Dendritic cell treated with granulocyte-macrophage colony-stimulating factor and Interleukin-4, amounts not matched to agents 40 ng/mL and 50 ng/mL, for 4 days (primary cell): ENCODE measurements around the gene EFHD2.
"Not testable (repeated sequence)": the region's sequence is repeated elsewhere in the genome, so short reads cannot be mapped to it uniquely, and the experiment has no call there.

Experiments used
- H3K27ac Mint-ChIP-seq: one replicate; pipeline ENCODE4 v1.8.0; 2022; ENCODE audit warnings: mild to moderate bottlenecking, mixed read lengths
- H3K27me3 Mint-ChIP-seq: one replicate; pipeline ENCODE4 v1.8.0; 2022; ENCODE audit warnings: mild to moderate bottlenecking, mixed read lengths
- H3K36me3 Mint-ChIP-seq: one replicate; pipeline ENCODE4 v1.8.0; 2022; ENCODE audit warnings: low read depth, mixed read lengths
- H3K4me1 Mint-ChIP-seq: one replicate; pipeline ENCODE4 v1.8.0; 2022; ENCODE audit warnings: low read depth, mixed read lengths
- H3K4me3 Mint-ChIP-seq: one replicate; pipeline ENCODE4 v1.8.0; 2022; ENCODE audit warnings: mild to moderate bottlenecking, moderate library complexity, mixed read lengths
- H3K9me3 Mint-ChIP-seq: one replicate; pipeline ENCODE4 v1.8.0; 2022; ENCODE audit warnings: mixed read lengths
- intact Hi-C: fragments of 100-400 bp; cut with micrococcal nuclease; formaldehyde crosslinking; loops from one replicate; pipeline ENCODE4 v1.15.0; 2022

EFHD2 gene

GRCh38 chr1:15409388-15410222, at the start of gene EFHD2:
TSS of gene EFHD2 (plus strand) at chr1:15409888. CDS start at chr1:15409972, 84 bp downstream.
- Mint-ChIP-seq H3K4me3 (peak within 1 kb of the TSS; percentile 95), H3K27me3 (peaks cover 23% of the 10 kb centered on the region), H3K4me1 (peaks cover 40% of the 10 kb centered on the region)

GRCh38 chr1:15360700-15361099, 49.0 kb upstream of the EFHD2 start:
- no peak overlapping the region for H3K27ac Mint-ChIP-seq
- H3K4me3 Mint-ChIP-seq = no peak overlapping the region
- peaks cover 30% of the 10 kb centered on the region for H3K27me3 Mint-ChIP-seq
- intact Hi-C loops = no loop called here
- peaks cover 25% of the 10 kb centered on the region for H3K4me1 Mint-ChIP-seq
- no peaks in the 10 kb centered on the region for H3K36me3 Mint-ChIP-seq
- H3K9me3 Mint-ChIP-seq = no peaks in the 10 kb centered on the region

More at GRCh38 chr1:15409388-15410222, at the start of gene EFHD2:
- Mint-ChIP-seq H3K36me3 (peaks cover 51% of the 10 kb centered on the region), H3K27ac (peak within 1 kb of the TSS; percentile 97), H3K9me3 (no peaks in the 10 kb centered on the region)
- intact Hi-C loops = no loop called here

- Mint-ChIP-seq H3K4me3 (no peak overlapping the region), H3K36me3 (no peaks in the 10 kb centered on the region), H3K27me3 (peaks cover 37% of the 10 kb centered on the region), H3K4me1 (peaks cover 30% of the 10 kb centered on the region), H3K27ac (peak overlapping the region; percentile 58), H3K9me3 (no peaks in the 10 kb centered on the region)
- intact Hi-C loops = loop anchor here (2.0 kb wide), 1 partner anchor 15 kb away; no protein-coding TSS in a partner anchor
Observed at GRCh38 chr1:15362096-15362736, 47.5 kb upstream of the EFHD2 start.

GRCh38 chr1:15362737-15363128, 47.0 kb upstream of the EFHD2 start:
- no peaks in the 10 kb centered on the region for H3K9me3 Mint-ChIP-seq
- H3K4me3 Mint-ChIP-seq = no peak overlapping the region
- intact Hi-C loops = loop anchor here (2.0 kb wide), 1 partner anchor 16 kb away; no protein-coding TSS in a partner anchor
- no peaks in the 10 kb centered on the region for H3K36me3 Mint-ChIP-seq
- H3K27ac Mint-ChIP-seq = peak overlapping the region; percentile 58
- peaks cover 33% of the 10 kb centered on the region for H3K4me1 Mint-ChIP-seq
- H3K27me3 Mint-ChIP-seq = peaks cover 34% of the 10 kb centered on the region

GRCh38 chr1:15364740-15365139, 44.9 kb upstream of the EFHD2 start:
- Mint-ChIP-seq H3K9me3 (no peaks in the 10 kb centered on the region), H3K27me3 (peaks cover 22% of the 10 kb centered on the region), H3K27ac (no peak overlapping the region), H3K36me3 (no peaks in the 10 kb centered on the region), H3K4me3 (no peak overlapping the region), H3K4me1 (peaks cover 41% of the 10 kb centered on the region)
- intact Hi-C loops = no loop called here

- H3K4me3 Mint-ChIP-seq = no peak overlapping the region
- peaks cover 46% of the 10 kb centered on the region for H3K27me3 Mint-ChIP-seq
- H3K36me3 Mint-ChIP-seq = no peaks in the 10 kb centered on the region
- H3K9me3 Mint-ChIP-seq = no peaks in the 10 kb centered on the region
- intact Hi-C loops = no loop called here
- no peak overlapping the region for H3K27ac Mint-ChIP-seq
- peaks cover 38% of the 10 kb centered on the region for H3K4me1 Mint-ChIP-seq
Observed at GRCh38 chr1:15368888-15369287, 40.8 kb upstream of the EFHD2 start.

- no peak overlapping the region for H3K27ac Mint-ChIP-seq
- no peaks in the 10 kb centered on the region for H3K36me3 Mint-ChIP-seq
- no peak overlapping the region for H3K4me3 Mint-ChIP-seq
- peaks cover 33% of the 10 kb centered on the region for H3K4me1 Mint-ChIP-seq
- no peaks in the 10 kb centered on the region for H3K9me3 Mint-ChIP-seq
- intact Hi-C loops = no loop called here
- peaks cover 40% of the 10 kb centered on the region for H3K27me3 Mint-ChIP-seq
Observed at GRCh38 chr1:15370268-15370667, 39.4 kb upstream of the EFHD2 start.

- Mint-ChIP-seq H3K27me3 (peaks cover 37% of the 10 kb centered on the region), H3K4me3 (no peak overlapping the region), H3K27ac (peak overlapping the region; percentile 61), H3K4me1 (peaks cover 33% of the 10 kb centered on the region), H3K9me3 (no peaks in the 10 kb centered on the region), H3K36me3 (no peaks in the 10 kb centered on the region)
- intact Hi-C loops = no loop called here
Observed at GRCh38 chr1:15370781-15371520, 38.7 kb upstream of the EFHD2 start.

- peaks cover 34% of the 10 kb centered on the region for H3K4me1 Mint-ChIP-seq
- H3K27ac Mint-ChIP-seq = peak overlapping the region; percentile 61
Observed at GRCh38 chr1:15371610-15372545, 37.8 kb upstream of the EFHD2 start.

GRCh38 chr1:15378729-15379128, 31.0 kb upstream of the EFHD2 start:
- Mint-ChIP-seq H3K9me3 (no peaks in the 10 kb centered on the region), H3K27me3 (peaks cover 50% of the 10 kb centered on the region), H3K27ac (no peak overlapping the region), H3K4me1 (peaks cover 14% of the 10 kb centered on the region), H3K36me3 (no peaks in the 10 kb centered on the region), H3K4me3 (no peak overlapping the region)
- intact Hi-C loops = no loop called here

More at GRCh38 chr1:15371610-15372545, 37.8 kb upstream of the EFHD2 start:
- intact Hi-C loops = no loop called here
- Mint-ChIP-seq H3K27me3 (peaks cover 38% of the 10 kb centered on the region), H3K4me3 (no peak overlapping the region), H3K9me3 (no peaks in the 10 kb centered on the region), H3K36me3 (no peaks in the 10 kb centered on the region)

- H3K4me1 Mint-ChIP-seq = peaks cover 18% of the 10 kb centered on the region
- H3K4me3 Mint-ChIP-seq, H3K27ac Mint-ChIP-seq, H3K36me3 Mint-ChIP-seq, intact Hi-C loops, H3K9me3 Mint-ChIP-seq: not testable (repeated sequence)
- peaks cover 53% of the 10 kb centered on the region for H3K27me3 Mint-ChIP-seq
Observed at GRCh38 chr1:15379151-15379550, 30.5 kb upstream of the EFHD2 start.

- peaks cover 70% of the 10 kb centered on the region for H3K27me3 Mint-ChIP-seq
- H3K4me3 Mint-ChIP-seq = no peak overlapping the region
- no peaks in the 10 kb centered on the region for H3K36me3 Mint-ChIP-seq
- H3K9me3 Mint-ChIP-seq = no peaks in the 10 kb centered on the region
- intact Hi-C loops = no loop called here
- H3K4me1 Mint-ChIP-seq = peaks cover 25% of the 10 kb centered on the region
- no peak overlapping the region for H3K27ac Mint-ChIP-seq
Observed at GRCh38 chr1:15380601-15381508, 28.8 kb upstream of the EFHD2 start.
